H1 (cell line): ENCODE results near the gene PTPRH.

ENCODE experiments used
- BRCA1 ChIP-seq: IDR thresholded peaks from 2 replicates; pipeline ENCODE4 v1.6.1; 2012; ENCODE audit warnings: low read depth, low read length, improper control_type of control experiment
- CBX5 ChIP-seq: fragments of 300-800, 300-1000 bp; sonication (generic); IDR thresholded peaks from 2 replicates; pipeline ENCODE4 v1.7.1; 2016; ENCODE audit warnings: antibody characterized with exemption, low read length, low read depth
- CBX8 ChIP-seq: fragments of 300-800, 300-1000 bp; sonication (generic); IDR thresholded peaks from 2 replicates; pipeline ENCODE4 v1.7.1; 2016; ENCODE audit warnings: low read depth, low read length, borderline replicate concordance
- CEBPB ChIP-seq: IDR thresholded peaks from 2 replicates; pipeline ENCODE4 v1.6.1; 2012; ENCODE audit warnings: low read depth, low read length
- CTCF ChIP-seq, 3 experiments: IDR thresholded peaks; 1 replicate in 2 of 3; 2 replicates in 1 of 3; pipeline versions ENCODE4 v1.5.1 to v1.6.1; 2011; ENCODE audit warnings: low read length in 3 of 3, mild to moderate bottlenecking in 3 of 3, inconsistent platforms in 2 of 3, low read depth in 1 of 3, moderate library complexity in 1 of 3; ENCODE audit not compliant: insufficient read depth in 1 of 3; ENCODE audit errors: control extremely low read depth in 1 of 3
- FOSL1 ChIP-seq: IDR thresholded peaks from 2 replicates; pipeline ENCODE4 v1.6.1; 2011; ENCODE audit warnings: mild to moderate bottlenecking, low read depth, low read length, moderate library complexity; ENCODE audit not compliant: insufficient read depth
- GTF2F1 ChIP-seq: IDR thresholded peaks from 2 replicates; pipeline ENCODE4 v1.6.1; 2012; ENCODE audit warnings: low read depth, low read length, improper control_type of control experiment, borderline replicate concordance
- JUND ChIP-seq: IDR thresholded peaks from 2 replicates; pipeline ENCODE4 v1.6.1; 2011; ENCODE audit warnings: mild to moderate bottlenecking, improper control_type of control experiment, low read length
- POLR2AphosphoS5 ChIP-seq: IDR thresholded peaks from 2 replicates; pipeline ENCODE4 v1.6.1; 2011; ENCODE audit warnings: low read depth, low read length
- SIX5 ChIP-seq: IDR thresholded peaks from 2 replicates; pipeline ENCODE4 v1.6.1; 2011; ENCODE audit warnings: mild to moderate bottlenecking, low read depth, low read length
- SRF ChIP-seq: IDR thresholded peaks from 2 replicates; pipeline ENCODE4 v1.6.1; 2011; ENCODE audit warnings: mild to moderate bottlenecking, low read depth, low read length, moderate library complexity
- TAF7 ChIP-seq: optimal IDR thresholded peaks from 2 replicates; pipeline ENCODE3; 2011; ENCODE audit warnings: low read depth, mild to moderate bottlenecking, inconsistent platforms, low read length, moderate library complexity, borderline replicate concordance
- ZNF274 ChIP-seq: IDR thresholded peaks from 2 replicates; pipeline ENCODE4 v1.7.0; 2012; ENCODE audit warnings: low read length, borderline replicate concordance; ENCODE audit errors: extremely low read depth

- TF ChIP-seq POLR2AphosphoS5 = no peak
- TF ChIP-seq CTCF (IDR thresholded peaks at IDR 0.05; ENCODE audit: control extremely low read depth in 1 of 3, insufficient read depth in 1 of 3, low read depth in 1 of 3, low read length in 3 of 3) = no peak
- no peak for TF ChIP-seq ZNF274
- TF ChIP-seq CBX5 = no peak
- TF ChIP-seq SRF = no peak
- no peak for TF ChIP-seq TAF7
- no peak for TF ChIP-seq BRCA1
- no peak for TF ChIP-seq FOSL1
- no peak for TF ChIP-seq CEBPB
- no peak for TF ChIP-seq SIX5
- no peak for TF ChIP-seq GTF2F1
- TF ChIP-seq JUND = no peak
- no peak for TF ChIP-seq CBX8
These were observed 40.2 kb downstream of the PTPRH start for GRCh38 chr19:55169136-55169535.
